GM18520 (cell line): ENCODE results near the gene PIF1.
"Not testable (repeated sequence)": the region's sequence is repeated elsewhere in the genome, so short reads cannot be mapped to it uniquely, and the experiment has no call there.

Experiments used
- ATAC-seq: cut with Tn5 transposase; IDR thresholded peaks from one replicate; pipeline ENCODE4 v1.9.1; 2021; ENCODE audit not compliant: unreplicated experiment

The PIF1 gene

DNA sequence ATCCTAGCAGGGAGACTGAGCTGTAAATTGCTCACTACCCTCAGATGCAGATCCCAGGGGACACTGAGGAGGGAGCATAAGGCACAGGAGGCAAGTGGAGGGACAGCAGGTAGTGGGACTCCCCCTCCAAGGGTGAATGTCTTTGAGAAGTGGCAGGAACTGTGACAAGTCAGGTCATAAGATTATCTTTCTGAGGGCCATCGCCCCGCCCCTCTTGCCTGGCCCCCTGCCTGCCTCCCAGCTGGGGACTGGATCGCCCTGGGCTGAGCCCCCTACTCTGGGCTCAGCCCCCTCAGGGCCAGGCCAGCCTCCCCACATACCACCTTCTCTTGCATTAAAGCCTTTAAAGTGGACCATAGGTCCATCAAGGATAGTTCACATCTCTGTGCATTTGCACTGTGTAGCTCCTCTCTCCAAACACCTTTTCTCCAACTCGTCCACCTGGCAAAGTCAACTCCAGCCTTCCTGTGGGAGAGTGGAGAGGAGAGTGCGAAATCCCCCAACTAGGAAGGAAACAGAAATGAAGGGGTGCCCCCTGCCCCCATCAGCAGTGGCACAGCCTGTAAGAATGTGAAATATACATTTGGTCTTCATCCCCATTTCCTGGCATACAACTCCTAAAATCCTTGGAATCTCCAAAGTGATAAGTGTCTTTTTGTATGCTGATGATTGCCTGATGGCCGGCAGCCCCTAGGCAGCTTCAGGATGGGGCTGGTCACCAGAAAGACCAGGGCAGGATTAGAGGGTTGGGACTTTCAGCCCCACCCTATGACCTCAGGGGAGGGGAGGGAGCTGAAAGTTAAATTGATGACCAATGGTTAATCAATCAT, 14.7 kb downstream of the PIF1 start:
- ATAC-seq = no peak

DNA sequence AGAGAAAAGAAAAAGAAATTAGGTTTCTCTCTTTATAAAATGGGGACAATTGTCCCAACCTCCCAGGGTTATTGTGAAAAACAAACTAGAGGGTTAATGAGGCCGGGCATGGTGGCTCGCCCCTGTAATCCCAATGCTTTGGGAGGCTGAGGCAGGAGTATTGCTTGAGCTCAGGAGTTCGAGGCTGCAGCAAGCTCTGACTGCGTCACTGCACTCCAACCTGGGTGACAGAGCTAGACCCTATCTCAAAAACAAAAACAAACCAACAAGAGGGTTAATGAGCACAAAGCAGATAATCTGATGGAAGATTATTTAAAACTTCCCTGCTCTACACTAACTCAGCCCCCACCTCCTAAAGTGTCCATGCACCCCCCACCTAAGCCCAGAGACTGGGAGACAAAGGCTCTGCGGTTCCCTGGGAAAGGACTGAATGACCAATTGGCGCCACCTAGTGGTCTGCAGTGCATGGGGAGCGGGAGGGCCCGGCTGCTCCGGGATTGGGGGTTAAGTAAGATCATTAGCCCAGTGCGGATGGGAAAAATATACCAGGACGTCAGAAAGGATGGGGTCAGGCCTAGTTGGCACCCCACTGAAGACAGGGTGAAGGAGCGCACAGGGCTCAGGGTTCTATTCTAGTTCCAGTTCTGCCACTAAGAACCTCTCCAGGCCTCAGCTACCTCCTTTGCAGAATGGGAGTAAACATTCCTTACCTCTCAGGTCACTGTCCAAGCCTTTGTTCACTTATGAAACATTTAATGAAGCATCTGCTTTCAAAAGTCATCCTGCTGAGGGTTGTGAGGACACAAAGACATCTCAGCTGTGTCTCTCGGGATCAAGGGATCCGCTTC, 15.6 kb downstream of the PIF1 start:
- no peak for ATAC-seq

DNA sequence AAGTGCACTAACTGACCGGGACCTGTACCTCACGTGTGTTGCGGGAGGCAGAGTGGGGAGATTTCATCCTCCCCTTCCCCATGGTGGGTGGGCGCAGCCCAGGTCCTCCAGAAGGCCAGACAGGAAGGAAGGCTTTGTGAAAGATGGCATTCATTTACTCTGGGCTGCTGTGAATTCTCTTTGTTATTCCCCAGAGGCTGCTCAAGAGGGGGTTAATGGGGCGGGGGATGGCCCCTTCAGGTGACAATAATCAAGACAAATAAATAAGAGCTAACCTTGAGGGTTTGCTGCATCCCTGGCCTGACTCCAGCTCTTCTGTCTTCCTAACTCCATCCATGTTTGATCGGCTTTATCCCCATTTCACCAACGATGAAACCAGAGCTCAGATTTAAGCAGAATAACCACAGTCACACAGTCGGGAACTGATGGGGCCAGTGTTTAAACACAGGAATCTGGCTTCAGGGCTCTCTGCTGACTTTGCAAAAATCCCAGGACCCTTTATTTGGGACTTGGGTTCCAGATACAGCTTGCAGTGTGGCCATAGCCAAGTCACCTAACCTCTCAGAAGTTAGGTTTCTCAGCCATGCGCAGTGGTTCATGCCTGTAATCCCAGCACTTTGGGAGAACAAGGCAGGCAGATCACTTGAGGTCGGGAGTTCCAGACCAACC, 16.5 kb downstream of the PIF1 start:
- ATAC-seq = no peak

GRCh38 chr15:64807751-64808222, 17.7 kb downstream of the PIF1 start:
- no peak for ATAC-seq

GRCh38 chr15:64807051-64807749, 18.2 kb downstream of the PIF1 start:
- ATAC-seq = no peak

GRCh38 chr15:64806509-64806908, 18.9 kb downstream of the PIF1 start:
- no peak for ATAC-seq

GRCh38 chr15:64804619-64805018, 20.8 kb downstream of the PIF1 start:
- ATAC-seq = no peak

GRCh38 chr15:64803526-64803925, 21.9 kb downstream of the PIF1 start:
- no peak for ATAC-seq

- ATAC-seq = no peak
These were observed 25.0 kb downstream of the PIF1 start for GRCh38 chr15:64800476-64800875.

- ATAC-seq = not testable (repeated sequence)
These were observed 26.5 kb downstream of the PIF1 start for GRCh38 chr15:64798905-64799304.

DNA sequence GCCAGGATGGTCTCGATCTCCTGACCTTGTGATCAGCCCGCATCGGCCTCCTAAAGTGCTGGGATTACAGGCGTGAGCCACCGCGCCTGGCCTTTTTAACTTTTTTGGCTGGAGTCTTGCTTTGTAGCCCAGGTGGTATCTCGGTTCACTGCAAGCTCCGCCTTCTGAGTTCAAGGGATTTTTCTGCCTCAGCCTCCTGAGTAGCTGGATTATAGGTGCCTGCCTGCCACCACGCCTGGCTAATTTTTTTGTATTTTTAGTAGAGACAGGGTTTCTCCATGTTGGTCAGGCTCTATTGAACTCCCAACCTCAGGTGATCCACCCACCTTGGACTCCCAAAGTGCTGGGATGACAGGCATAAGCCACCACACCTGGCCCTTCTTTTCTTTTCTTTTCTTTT, 29.5 kb downstream of the PIF1 start:
- ATAC-seq = not testable (repeated sequence)

- not testable (repeated sequence) for ATAC-seq
These were observed 30.1 kb downstream of the PIF1 start for GRCh38 chr15:64795299-64795698.

DNA sequence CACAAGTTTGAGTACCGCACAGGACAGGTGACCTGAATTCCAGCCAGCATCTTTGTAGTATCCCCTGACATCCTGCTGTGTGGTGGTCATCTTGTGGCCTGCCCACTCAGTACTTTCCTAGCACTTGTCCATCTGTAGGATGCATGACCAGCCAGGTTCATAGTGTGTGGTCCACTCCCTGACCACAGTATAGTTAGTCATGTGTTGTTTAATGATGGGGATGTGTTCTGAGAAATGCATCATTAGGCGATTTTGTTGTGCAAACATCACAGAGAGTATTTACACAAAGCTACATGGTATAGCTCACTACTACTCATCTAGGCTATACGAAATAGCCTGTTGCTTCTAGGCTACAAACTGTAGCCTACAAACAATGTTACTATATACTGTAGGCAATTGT, 33.2 kb downstream of the PIF1 start:
- ATAC-seq = no peak

DNA sequence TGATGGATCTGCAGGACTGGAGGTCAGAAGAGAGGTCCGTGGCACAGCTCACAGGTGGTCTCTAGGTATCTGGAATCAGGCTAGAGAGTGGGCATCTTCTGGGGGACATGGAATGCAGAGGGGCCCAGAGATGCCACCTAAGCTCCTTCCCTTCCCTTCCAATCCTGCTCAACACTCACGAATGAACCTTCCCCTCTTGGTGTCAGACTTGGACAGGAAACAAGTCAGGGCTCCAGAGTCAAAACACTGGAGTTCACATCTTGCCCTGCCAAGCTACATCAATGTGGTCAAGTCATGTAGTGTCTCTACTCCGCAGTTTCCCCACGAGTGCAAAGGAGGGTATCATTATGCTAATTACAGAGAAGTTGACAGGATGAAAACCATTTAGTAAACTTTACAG, 34.0 kb downstream of the PIF1 start:
- ATAC-seq = no peak

- no peak for ATAC-seq
These were observed 41.7 kb downstream of the PIF1 start for GRCh38 chr15:64783796-64784195.

DNA sequence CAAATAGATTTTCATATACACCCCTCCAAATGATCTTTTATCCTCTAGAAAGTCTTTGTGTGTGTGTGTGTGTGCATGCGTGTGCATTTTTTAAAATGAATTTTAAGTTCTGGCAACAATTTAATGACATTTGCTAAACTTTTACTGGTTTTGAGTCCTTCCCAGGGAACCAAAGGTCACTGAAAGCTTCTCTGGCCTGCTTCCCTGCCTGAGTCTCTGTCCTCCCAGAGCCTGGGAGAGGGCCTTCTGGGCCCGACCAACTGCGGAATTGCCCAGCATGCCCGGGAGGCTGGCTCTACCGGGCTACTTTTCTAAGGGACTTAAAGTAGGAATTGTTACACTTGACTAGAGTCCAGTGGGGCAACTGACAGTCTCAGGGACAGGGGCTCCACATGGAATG, 42.7 kb downstream of the PIF1 start:
- ATAC-seq = no peak

GRCh38 chr15:64781299-64781698, 44.1 kb downstream of the PIF1 start:
- ATAC-seq = no peak

DNA sequence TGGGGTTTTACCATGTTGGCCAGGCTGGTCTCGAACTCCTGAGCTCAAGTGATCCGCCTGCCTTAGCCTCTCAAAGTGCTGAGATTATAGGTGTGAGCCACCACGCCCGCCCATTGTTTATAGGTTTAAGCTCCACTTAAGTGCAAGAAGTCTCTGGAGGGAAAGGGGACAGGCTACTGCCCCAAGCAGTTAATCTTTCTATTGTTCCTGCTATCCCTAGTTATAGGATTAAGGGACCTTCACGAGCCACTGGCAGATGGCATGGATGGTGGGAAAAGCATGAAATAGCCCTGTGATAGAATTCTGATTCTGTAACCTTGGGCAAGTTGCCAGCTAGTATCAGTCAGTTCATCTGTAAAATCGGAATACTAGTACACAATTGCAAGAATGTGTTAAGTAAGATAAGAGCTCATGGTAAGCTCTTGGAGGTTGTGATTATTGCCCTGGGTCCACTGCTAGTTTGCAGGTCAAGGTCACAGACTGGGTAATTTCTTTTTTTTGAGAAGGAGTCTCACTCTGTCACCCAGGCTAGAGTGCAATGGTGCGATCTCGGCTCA, 44.8 kb downstream of the PIF1 start:
- no peak for ATAC-seq

- ATAC-seq = no peak
These were observed 45.8 kb downstream of the PIF1 start for GRCh38 chr15:64779630-64780029.

DNA sequence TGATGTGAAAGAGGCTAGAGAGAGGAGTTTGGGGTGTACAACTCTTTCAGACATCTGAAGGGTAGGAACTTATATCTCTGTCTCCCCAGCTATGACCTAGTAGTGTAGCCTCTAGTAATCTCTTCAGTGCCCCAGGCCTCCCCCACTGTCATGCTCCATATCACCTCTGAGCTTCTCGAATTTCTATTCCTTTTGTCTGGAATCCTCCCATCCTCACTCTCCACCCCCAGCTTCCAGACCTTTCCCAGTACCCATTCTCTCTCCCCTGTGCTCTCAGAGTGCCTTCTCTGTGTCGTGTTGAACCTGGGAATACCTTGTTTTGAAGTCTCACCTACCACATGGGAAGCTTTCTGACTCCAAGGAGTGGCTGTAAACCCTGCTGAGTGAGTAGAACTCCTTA, 46.4 kb downstream of the PIF1 start:
- ATAC-seq = no peak

GRCh38 chr15:64776402-64776786, 49.1 kb downstream of the PIF1 start:
- ATAC-seq = no peak
